ENCODE measurements around the gene KNTC1.

Gene KNTC1

DNA sequence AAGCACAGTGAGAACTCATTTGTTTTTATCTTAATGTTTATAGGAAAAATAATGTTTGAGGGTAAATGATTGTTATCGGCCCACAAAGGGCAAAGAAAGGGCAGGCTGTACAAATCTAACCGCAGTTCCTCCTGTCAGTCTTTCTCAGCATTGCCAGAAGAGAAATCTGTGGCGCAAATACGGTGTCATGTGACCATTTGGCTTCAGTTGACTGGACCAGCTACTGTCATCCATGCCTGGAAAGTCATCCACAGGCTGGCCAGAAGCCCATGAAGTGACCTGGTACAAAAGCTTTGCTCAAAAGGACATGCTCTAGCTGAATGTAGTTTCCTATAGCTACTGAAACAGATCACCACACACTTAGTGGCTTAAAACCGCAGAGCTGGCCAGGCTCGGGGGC, 132.5 kb downstream of the KNTC1 start:
- peak; percentile 17 for DNase-seq

GRCh38 chr12:122661246-122661645, 134.2 kb downstream of the KNTC1 start:
- DNase-seq: no peak

DNA sequence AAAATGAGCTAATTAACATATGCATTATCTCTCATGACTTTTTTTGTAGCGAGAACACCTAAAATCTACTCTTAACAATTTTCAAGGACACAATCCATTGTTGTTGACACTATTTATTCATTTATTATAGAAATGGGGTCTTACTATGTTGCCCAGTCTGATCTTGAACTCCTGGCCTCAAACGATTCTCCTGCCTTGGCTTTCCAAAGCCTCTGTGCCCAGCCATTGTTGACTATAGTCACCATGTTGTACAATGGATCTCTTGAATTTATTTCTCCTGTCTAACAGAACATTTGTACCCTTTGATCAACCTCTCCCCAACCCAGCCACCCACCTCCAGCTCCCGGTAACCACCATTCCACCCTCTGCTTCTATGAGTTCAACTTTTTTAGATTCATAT, 134.9 kb downstream of the KNTC1 start:
- DNase-seq: no peak

- DNase-seq: no peak
Measured at GRCh38 chr12:122665349-122665748, 138.3 kb downstream of the KNTC1 start.

GRCh38 chr12:122665759-122666158, 138.7 kb downstream of the KNTC1 start:
- DNase-seq: no peak

GRCh38 chr12:122668268-122668667, 141.2 kb downstream of the KNTC1 start:
- DNase-seq: no peak

DNA sequence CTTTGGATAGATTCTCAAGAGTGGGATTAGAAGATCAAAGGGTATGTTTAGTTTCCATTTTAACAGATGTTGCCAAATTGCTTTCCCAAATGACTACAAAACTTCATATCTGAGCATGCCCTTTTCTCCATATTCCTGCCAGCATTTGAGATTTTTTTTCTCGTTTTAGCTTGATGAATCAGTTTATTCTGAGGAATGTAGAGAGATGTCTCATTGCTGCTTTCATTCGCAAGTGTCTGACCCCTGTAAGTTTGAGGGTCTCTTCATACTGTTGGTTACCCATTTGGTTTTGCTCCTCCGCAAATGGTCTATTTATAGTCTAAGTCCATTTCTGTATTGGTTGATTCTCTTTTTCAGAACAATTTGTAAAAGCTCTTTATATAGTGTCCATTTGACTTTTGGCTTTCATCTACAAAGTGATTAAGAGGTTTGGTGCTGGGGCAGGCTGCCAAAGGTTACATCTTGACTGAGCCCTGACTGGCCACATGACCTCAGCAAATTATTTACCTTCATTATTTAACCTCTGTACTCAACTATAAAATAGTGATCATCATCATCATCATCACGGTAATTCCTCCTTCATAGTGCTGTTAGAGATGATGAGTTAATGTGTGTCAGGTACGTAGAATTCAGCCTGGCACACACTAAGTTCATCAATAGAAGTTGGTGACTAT, 142.5 kb downstream of the KNTC1 start:
- DNase-seq: no peak

GRCh38 chr12:122672515-122672914, 145.5 kb downstream of the KNTC1 start:
- no peak for DNase-seq

Measured in hematopoietic multipotent progenitor cell treated with erythropoietin and hydrocortisone succinate and interleukin-3 and kit ligand, for 8 days (in vitro differentiated cells).